Uterus (tissue), 2 donors: Measurements from ENCODE around the gene TTC4.

Source experiments
- POLR2A ChIP-seq, 2 donors: fragments of 450-650 bp; IDR thresholded peaks; one replicate each; pipeline ENCODE4 v1.6.1; 2016; ENCODE audit warnings: antibody characterized with exemption in 2 of 2, mild to moderate bottlenecking in 1 of 2, moderate library complexity in 1 of 2
- TF ChIP-seq, protein P1 (sequence below), 4 experiments: fragments of 200-600 bp in 2 of 4; fragments of 450-650 bp in 2 of 4; sonication (generic) in 2 of 4; IDR thresholded peaks; one replicate each; pipeline ENCODE4 v1.5.1; 2016 to 2019; ENCODE audit warnings: antibody characterized with exemption in 4 of 4, mild to moderate bottlenecking in 2 of 4, moderate library complexity in 1 of 4

- TF ChIP-seq, protein P1, sequence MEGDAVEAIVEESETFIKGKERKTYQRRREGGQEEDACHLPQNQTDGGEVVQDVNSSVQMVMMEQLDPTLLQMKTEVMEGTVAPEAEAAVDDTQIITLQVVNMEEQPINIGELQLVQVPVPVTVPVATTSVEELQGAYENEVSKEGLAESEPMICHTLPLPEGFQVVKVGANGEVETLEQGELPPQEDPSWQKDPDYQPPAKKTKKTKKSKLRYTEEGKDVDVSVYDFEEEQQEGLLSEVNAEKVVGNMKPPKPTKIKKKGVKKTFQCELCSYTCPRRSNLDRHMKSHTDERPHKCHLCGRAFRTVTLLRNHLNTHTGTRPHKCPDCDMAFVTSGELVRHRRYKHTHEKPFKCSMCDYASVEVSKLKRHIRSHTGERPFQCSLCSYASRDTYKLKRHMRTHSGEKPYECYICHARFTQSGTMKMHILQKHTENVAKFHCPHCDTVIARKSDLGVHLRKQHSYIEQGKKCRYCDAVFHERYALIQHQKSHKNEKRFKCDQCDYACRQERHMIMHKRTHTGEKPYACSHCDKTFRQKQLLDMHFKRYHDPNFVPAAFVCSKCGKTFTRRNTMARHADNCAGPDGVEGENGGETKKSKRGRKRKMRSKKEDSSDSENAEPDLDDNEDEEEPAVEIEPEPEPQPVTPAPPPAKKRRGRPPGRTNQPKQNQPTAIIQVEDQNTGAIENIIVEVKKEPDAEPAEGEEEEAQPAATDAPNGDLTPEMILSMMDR (IDR thresholded peaks at IDR 0.05) = no peak
- no peak for TF ChIP-seq POLR2A (IDR thresholded peaks at IDR 0.05)
Observed at GRCh38 chr1:54742282-54742681, 26.6 kb downstream of the TTC4 start.
